ENCODE measurements around the gene SPN.
"Not testable (repeated sequence)": the region's sequence is repeated elsewhere in the genome, so short reads cannot be mapped to it uniquely, and the experiment has no call there.

SPN gene

GRCh38 chr16:29645694-29646187 is 17.3 kb upstream of the SPN start:
- H3K4me1 ChIP-seq (ENCODE audit: control insufficient read depth in 2 of 2, insufficient read depth in 2 of 2, low read length in 2 of 2): no peaks in the 10 kb centered on the region
- no peak overlapping the region for H3K9ac ChIP-seq (ENCODE audit: low read depth in 1 of 2, low read length in 2 of 2)
- no peaks in the 10 kb centered on the region for H3K36me3 ChIP-seq (ENCODE audit: control insufficient read depth in 2 of 2, insufficient read depth in 2 of 2, low read length in 2 of 2)
- H3K27me3 ChIP-seq (ENCODE audit: control insufficient read depth in 2 of 2, insufficient read depth in 2 of 2, low read length in 2 of 2): no peaks in the 10 kb centered on the region
- H3K4me3 ChIP-seq (ENCODE audit: low read length in 2 of 2): no peak overlapping the region
- H3K9me3 ChIP-seq (ENCODE audit: control insufficient read depth in 2 of 2, low read length in 2 of 2): no peaks in the 10 kb centered on the region
- H3K27ac ChIP-seq (ENCODE audit: low read depth in 2 of 2, low read length in 2 of 2): no peak overlapping the region

- H3K27me3 ChIP-seq (ENCODE audit: control insufficient read depth in 2 of 2, insufficient read depth in 2 of 2, low read length in 2 of 2): no peaks in the 10 kb centered on the region
- H3K9ac ChIP-seq (ENCODE audit: low read depth in 1 of 2, low read length in 2 of 2): no peak overlapping the region
- no peaks in the 10 kb centered on the region for H3K4me1 ChIP-seq (ENCODE audit: control insufficient read depth in 2 of 2, insufficient read depth in 2 of 2, low read length in 2 of 2)
- no peak overlapping the region for H3K27ac ChIP-seq (ENCODE audit: low read depth in 2 of 2, low read length in 2 of 2)
- no peaks in the 10 kb centered on the region for H3K36me3 ChIP-seq (ENCODE audit: control insufficient read depth in 2 of 2, insufficient read depth in 2 of 2, low read length in 2 of 2)
- no peak overlapping the region for H3K4me3 ChIP-seq (ENCODE audit: low read length in 2 of 2)
- H3K9me3 ChIP-seq (ENCODE audit: control insufficient read depth in 2 of 2, low read length in 2 of 2): no peaks in the 10 kb centered on the region
Observed at GRCh38 chr16:29646947-29647346, 16.1 kb upstream of the SPN start.

GRCh38 chr16:29649588-29650494 is 13.2 kb upstream of the SPN start:
- Histone ChIP-seq H3K27ac (ENCODE audit: low read depth in 2 of 2, low read length in 2 of 2) (no peak overlapping the region), H3K4me1 (ENCODE audit: control insufficient read depth in 2 of 2, insufficient read depth in 2 of 2, low read length in 2 of 2) (no peaks in the 10 kb centered on the region), H3K36me3 (ENCODE audit: control insufficient read depth in 2 of 2, insufficient read depth in 2 of 2, low read length in 2 of 2) (no peaks in the 10 kb centered on the region), H3K9me3 (ENCODE audit: control insufficient read depth in 2 of 2, low read length in 2 of 2) (no peaks in the 10 kb centered on the region), H3K4me3 (ENCODE audit: low read length in 2 of 2) (no peak overlapping the region), H3K27me3 (ENCODE audit: control insufficient read depth in 2 of 2, insufficient read depth in 2 of 2, low read length in 2 of 2) (no peaks in the 10 kb centered on the region), H3K9ac (ENCODE audit: low read depth in 1 of 2, low read length in 2 of 2) (no peak overlapping the region)

GRCh38 chr16:29650771-29651170 is 12.3 kb upstream of the SPN start:
- H3K9ac ChIP-seq (ENCODE audit: low read depth in 1 of 2, low read length in 2 of 2): no peak overlapping the region
- H3K36me3 ChIP-seq (ENCODE audit: control insufficient read depth in 2 of 2, insufficient read depth in 2 of 2, low read length in 2 of 2): no peaks in the 10 kb centered on the region
- no peak overlapping the region for H3K27ac ChIP-seq (ENCODE audit: low read depth in 2 of 2, low read length in 2 of 2)
- no peak overlapping the region for H3K4me3 ChIP-seq (ENCODE audit: low read length in 2 of 2)
- H3K27me3 ChIP-seq (ENCODE audit: control insufficient read depth in 2 of 2, insufficient read depth in 2 of 2, low read length in 2 of 2): no peaks in the 10 kb centered on the region
- H3K4me1 ChIP-seq (ENCODE audit: control insufficient read depth in 2 of 2, insufficient read depth in 2 of 2, low read length in 2 of 2): no peaks in the 10 kb centered on the region
- no peaks in the 10 kb centered on the region for H3K9me3 ChIP-seq (ENCODE audit: control insufficient read depth in 2 of 2, low read length in 2 of 2)

- no peak overlapping the region for H3K9ac ChIP-seq (ENCODE audit: low read depth in 1 of 2, low read length in 2 of 2)
- no peaks in the 10 kb centered on the region for H3K36me3 ChIP-seq (ENCODE audit: control insufficient read depth in 2 of 2, insufficient read depth in 2 of 2, low read length in 2 of 2)
- no peaks in the 10 kb centered on the region for H3K27me3 ChIP-seq (ENCODE audit: control insufficient read depth in 2 of 2, insufficient read depth in 2 of 2, low read length in 2 of 2)
- no peaks in the 10 kb centered on the region for H3K4me1 ChIP-seq (ENCODE audit: control insufficient read depth in 2 of 2, insufficient read depth in 2 of 2, low read length in 2 of 2)
- no peak overlapping the region for H3K27ac ChIP-seq (ENCODE audit: low read depth in 2 of 2, low read length in 2 of 2)
- H3K9me3 ChIP-seq (ENCODE audit: control insufficient read depth in 2 of 2, low read length in 2 of 2): no peaks in the 10 kb centered on the region
- H3K4me3 ChIP-seq (ENCODE audit: low read length in 2 of 2): no peak overlapping the region
Observed at GRCh38 chr16:29651774-29652349, 11.2 kb upstream of the SPN start.

GRCh38 chr16:29653471-29653870 is 9.6 kb upstream of the SPN start:
- no peaks in the 10 kb centered on the region for H3K27me3 ChIP-seq (ENCODE audit: control insufficient read depth in 2 of 2, insufficient read depth in 2 of 2, low read length in 2 of 2)
- H3K27ac ChIP-seq (ENCODE audit: low read depth in 2 of 2, low read length in 2 of 2): no peak overlapping the region
- no peaks in the 10 kb centered on the region for H3K36me3 ChIP-seq (ENCODE audit: control insufficient read depth in 2 of 2, insufficient read depth in 2 of 2, low read length in 2 of 2)
- H3K4me3 ChIP-seq (ENCODE audit: low read length in 2 of 2): no peak overlapping the region
- no peaks in the 10 kb centered on the region for H3K4me1 ChIP-seq (ENCODE audit: control insufficient read depth in 2 of 2, insufficient read depth in 2 of 2, low read length in 2 of 2)
- H3K9me3 ChIP-seq (ENCODE audit: control insufficient read depth in 2 of 2, low read length in 2 of 2): no peaks in the 10 kb centered on the region
- no peak overlapping the region for H3K9ac ChIP-seq (ENCODE audit: low read depth in 1 of 2, low read length in 2 of 2)

GRCh38 chr16:29653890-29654289 is 9.2 kb upstream of the SPN start:
- not testable (repeated sequence) for H3K4me3 ChIP-seq (ENCODE audit: low read length in 2 of 2); H3K9ac ChIP-seq (ENCODE audit: low read depth in 1 of 2, low read length in 2 of 2); H3K4me1 ChIP-seq (ENCODE audit: control insufficient read depth in 2 of 2, insufficient read depth in 2 of 2, low read length in 2 of 2); H3K27ac ChIP-seq (ENCODE audit: low read depth in 2 of 2, low read length in 2 of 2); H3K9me3 ChIP-seq (ENCODE audit: control insufficient read depth in 2 of 2, low read length in 2 of 2); H3K27me3 ChIP-seq (ENCODE audit: control insufficient read depth in 2 of 2, insufficient read depth in 2 of 2, low read length in 2 of 2); H3K36me3 ChIP-seq (ENCODE audit: control insufficient read depth in 2 of 2, insufficient read depth in 2 of 2, low read length in 2 of 2)

GRCh38 chr16:29656688-29657523 is 6.1 kb upstream of the SPN start:
- H3K9me3 ChIP-seq (ENCODE audit: control insufficient read depth in 2 of 2, low read length in 2 of 2): no peaks in the 10 kb centered on the region
- H3K27me3 ChIP-seq (ENCODE audit: control insufficient read depth in 2 of 2, insufficient read depth in 2 of 2, low read length in 2 of 2): no peaks in the 10 kb centered on the region
- H3K4me3 ChIP-seq (ENCODE audit: low read length in 2 of 2): no peak overlapping the region
- H3K27ac ChIP-seq (ENCODE audit: low read depth in 2 of 2, low read length in 2 of 2): no peak overlapping the region
- H3K9ac ChIP-seq (ENCODE audit: low read depth in 1 of 2, low read length in 2 of 2): no peak overlapping the region
- no peaks in the 10 kb centered on the region for H3K36me3 ChIP-seq (ENCODE audit: control insufficient read depth in 2 of 2, insufficient read depth in 2 of 2, low read length in 2 of 2)
- no peaks in the 10 kb centered on the region for H3K4me1 ChIP-seq (ENCODE audit: control insufficient read depth in 2 of 2, insufficient read depth in 2 of 2, low read length in 2 of 2)

- no peaks in the 10 kb centered on the region for H3K9me3 ChIP-seq (ENCODE audit: control insufficient read depth in 2 of 2, low read length in 2 of 2)
- H3K27me3 ChIP-seq (ENCODE audit: control insufficient read depth in 2 of 2, insufficient read depth in 2 of 2, low read length in 2 of 2): no peaks in the 10 kb centered on the region
- no peak overlapping the region for H3K4me3 ChIP-seq (ENCODE audit: low read length in 2 of 2)
- no peaks in the 10 kb centered on the region for H3K36me3 ChIP-seq (ENCODE audit: control insufficient read depth in 2 of 2, insufficient read depth in 2 of 2, low read length in 2 of 2)
- no peak overlapping the region for H3K27ac ChIP-seq (ENCODE audit: low read depth in 2 of 2, low read length in 2 of 2)
- H3K9ac ChIP-seq (ENCODE audit: low read depth in 1 of 2, low read length in 2 of 2): no peak overlapping the region
- H3K4me1 ChIP-seq (ENCODE audit: control insufficient read depth in 2 of 2, insufficient read depth in 2 of 2, low read length in 2 of 2): no peaks in the 10 kb centered on the region
Observed at GRCh38 chr16:29658705-29659104, 4.3 kb upstream of the SPN start.
